GM10266 (cell line): ENCODE measurements around the gene RHBDD3.

Source experiments
- DNase-seq: peaks from one replicate; pipeline ENCODE4 v3.0.0; 2012; ENCODE audit errors: extremely low spot score
- TF ChIP-seq, protein P1 (sequence below): IDR thresholded peaks from 2 replicates; pipeline ENCODE4 v1.5.1; 2012; ENCODE audit warnings: mild to moderate bottlenecking, low read depth; ENCODE audit not compliant: control insufficient read depth, insufficient read depth; ENCODE audit errors: missing control alignments

Gene RHBDD3

DNA sequence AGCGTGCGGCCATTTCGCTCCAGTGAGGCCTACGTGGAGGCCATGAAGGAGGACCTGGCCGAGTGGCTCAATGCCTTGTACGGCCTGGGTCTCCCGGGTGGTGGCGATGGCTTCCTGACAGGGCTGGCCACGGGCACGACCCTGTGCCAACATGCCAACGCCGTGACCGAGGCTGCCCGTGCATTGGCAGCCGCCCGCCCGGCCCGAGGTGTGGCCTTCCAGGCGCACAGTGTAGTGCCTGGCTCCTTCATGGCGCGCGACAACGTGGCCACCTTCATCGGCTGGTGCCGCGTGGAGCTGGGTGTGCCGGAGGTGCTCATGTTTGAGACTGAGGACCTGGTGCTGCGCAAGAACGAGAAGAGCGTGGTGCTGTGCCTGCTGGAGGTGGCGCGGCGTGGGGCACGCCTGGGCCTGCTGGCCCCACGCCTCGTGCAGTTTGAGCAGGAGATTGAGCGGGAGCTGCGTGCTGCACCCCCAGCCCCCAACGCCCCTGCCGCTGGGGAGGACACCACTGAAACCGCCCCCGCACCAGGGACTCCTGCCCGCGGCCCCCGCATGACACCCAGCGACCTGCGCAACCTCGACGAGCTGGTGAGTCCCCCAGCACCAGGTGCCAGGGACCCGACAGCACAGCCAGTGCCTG is 40.5 kb upstream of the RHBDD3 start:
- TF ChIP-seq, protein P1, sequence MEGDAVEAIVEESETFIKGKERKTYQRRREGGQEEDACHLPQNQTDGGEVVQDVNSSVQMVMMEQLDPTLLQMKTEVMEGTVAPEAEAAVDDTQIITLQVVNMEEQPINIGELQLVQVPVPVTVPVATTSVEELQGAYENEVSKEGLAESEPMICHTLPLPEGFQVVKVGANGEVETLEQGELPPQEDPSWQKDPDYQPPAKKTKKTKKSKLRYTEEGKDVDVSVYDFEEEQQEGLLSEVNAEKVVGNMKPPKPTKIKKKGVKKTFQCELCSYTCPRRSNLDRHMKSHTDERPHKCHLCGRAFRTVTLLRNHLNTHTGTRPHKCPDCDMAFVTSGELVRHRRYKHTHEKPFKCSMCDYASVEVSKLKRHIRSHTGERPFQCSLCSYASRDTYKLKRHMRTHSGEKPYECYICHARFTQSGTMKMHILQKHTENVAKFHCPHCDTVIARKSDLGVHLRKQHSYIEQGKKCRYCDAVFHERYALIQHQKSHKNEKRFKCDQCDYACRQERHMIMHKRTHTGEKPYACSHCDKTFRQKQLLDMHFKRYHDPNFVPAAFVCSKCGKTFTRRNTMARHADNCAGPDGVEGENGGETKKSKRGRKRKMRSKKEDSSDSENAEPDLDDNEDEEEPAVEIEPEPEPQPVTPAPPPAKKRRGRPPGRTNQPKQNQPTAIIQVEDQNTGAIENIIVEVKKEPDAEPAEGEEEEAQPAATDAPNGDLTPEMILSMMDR: no peak

DNA sequence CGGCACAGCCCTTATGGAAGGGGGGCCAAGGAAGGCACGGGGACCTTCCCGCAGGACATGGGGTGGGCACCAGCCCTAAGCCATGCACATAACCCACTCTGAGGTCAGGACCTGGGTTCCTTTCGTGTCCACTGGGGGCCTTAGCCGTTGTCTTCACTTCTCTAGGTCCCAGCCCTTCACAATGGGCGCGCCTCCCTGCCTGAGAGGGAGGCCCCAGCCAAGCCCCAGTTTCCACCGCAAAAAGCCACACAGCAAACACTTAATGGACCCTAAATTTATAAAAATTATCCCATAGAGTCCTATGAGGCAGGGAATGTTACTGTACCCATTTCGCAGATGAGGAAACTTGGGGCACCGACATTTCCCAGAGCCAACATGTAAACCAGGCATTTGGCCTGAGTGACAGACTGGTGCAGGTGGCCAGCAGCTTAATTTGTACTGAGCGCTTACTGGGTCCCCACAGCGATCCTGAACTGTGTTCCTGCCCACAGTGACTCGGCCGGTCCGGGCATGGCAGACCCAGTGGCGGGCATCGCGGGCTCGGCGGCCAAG is 39.9 kb upstream of the RHBDD3 start:
- TF ChIP-seq, protein P1: no peak
- peak; percentile 56 for DNase-seq

More for the DNA sequence above, 40.5 kb upstream of the RHBDD3 start:
- peak; percentile 16 for DNase-seq

DNA sequence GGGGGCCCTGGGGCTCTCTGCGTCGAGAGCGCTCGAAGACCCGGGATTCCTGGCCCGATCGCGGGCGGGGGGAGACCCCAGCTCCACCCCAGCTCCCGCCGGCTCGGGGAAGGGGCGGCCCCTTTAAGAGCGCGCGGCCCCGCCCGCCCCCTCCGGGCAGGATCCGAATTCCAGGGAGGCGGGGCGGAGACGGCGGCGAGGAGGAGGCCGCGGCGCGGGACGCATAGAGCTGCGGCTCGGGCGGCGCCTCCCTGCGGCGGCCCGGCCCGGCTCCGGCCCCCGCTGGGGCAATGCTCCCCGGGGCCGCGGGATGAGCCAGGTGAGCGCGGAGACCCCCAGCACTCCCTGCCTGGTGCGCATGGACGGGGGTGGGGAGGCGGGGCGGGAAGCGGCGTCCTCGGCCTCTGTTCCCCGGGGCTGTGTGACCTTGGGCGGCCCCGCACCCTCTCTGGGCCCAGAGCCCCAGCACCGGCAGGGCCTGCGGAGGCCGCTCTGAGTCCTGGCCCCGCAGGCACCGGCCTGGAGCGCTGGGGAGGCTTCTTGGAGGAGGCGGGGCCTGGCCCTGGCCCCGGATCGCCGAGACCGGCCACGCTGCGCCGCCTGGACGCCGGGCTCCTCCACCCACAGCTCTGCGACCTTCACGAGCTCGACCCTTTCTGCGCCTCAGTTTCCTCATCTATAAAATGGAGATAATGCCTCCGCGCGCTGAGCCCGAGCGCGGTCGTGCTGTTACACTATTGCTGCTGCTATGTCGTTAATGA is 39.2 kb upstream of the RHBDD3 start:
- peak; percentile 68 for DNase-seq

DNA sequence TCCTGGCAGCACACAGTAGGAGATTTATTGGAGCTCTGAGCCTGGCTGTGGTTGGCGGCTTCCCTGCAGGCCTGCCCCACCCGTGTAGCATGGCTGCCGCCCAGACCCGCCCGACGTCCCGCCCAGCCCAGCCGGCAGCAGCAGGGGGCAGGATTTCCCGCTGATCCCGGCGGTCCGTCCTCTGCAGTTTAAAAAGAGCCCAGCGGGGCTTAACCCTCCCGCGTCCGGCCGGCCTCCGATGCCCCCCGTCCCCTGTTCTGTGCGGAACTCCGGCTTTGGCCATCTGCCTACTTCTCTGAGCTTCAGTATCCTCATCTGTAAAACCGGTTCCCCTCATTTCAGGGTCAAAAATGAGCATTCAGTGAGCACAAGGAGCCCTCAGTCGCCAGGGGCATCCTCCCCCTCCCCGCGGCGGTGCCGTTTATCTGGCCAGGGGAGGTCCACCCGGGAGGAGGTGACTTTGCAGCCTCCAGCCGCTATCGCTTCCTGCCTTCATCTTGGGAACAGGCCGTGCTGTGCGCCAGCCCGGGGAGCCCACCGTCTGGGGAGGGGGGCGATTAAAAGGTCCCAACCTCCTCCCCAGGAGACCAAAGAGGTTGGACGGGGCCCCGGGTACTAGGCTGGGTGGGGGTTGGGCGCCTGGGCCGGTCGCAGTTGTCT is 38.5 kb upstream of the RHBDD3 start, which contains the start of gene GAS2L1:
GAS2L1 (plus strand) TSS at position 476 of the 660 bp plus-strand sequence. CDS start 1,456 bp downstream, outside the sequence.
- peak; percentile 84 for DNase-seq
- TF ChIP-seq, protein P1: peak; percentile 59

More for the DNA sequence above, 39.2 kb upstream of the RHBDD3 start:
- TF ChIP-seq, protein P1: no peak

DNA sequence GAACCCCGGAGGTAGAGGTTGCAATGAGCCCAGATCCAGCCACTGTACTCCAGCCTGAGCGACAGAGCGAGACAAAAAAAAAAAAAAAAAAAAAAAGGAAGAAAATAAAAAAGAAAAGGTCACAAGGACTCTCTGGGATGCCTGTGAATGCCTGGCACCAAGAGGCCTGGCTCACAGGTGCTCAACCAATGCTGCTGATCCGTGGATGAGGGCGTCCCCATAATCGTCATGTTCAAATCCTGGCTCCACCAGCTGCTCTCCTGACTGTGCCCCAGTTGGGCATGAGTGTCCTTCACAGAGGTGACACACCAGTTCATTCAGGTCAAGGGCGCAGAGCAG is 38.0 kb upstream of the RHBDD3 start:
- no peak for DNase-seq
- TF ChIP-seq, protein P1: no peak

DNA sequence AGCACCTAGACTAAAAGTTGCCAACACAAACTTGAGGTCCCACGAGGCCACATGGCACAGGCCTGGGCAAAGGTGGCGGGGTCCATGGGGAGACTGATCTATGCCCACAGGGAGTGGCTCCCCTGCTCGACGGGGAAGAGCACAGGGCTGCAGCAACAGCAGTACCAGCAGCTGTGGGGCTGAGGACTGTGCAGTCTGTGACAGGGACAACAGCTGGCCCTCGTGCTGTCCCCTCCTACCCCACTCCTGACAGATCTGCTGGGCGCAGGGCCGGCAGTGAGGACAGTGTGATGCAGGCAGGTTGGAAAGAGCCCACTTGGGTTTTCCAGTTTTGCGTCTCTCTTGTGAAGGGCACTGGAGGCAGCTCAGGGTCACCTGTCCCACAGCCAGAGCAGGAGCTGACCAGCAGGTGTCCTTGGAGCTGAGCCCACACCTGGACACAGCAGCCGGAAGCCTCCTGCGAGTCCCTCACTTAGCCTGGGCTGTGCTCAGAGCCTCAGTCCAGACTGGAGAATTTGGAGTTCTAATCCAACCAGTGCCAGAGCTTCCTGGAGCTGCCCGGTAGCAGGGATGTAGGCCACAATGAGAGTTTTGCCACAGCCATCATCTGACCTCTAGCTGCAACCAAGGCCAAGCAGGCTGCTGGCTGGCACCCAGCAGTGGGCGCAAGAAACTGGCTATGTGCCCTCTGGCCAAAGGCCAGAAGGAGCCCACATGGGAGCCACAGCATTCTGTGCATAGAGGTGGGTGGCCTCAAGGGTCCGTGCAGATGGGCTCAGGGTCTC is 35.1 kb upstream of the RHBDD3 start:
- no peak for DNase-seq
- TF ChIP-seq, protein P1: no peak
